Liver (tissue), 9 donors: ENCODE data around the gene NCOR2. TPM values are rescaled to one million over a fixed set of nuclear protein-coding genes. Genes with fewer than 3 reads are reported as not detected.
A peak's percentile ranks its signal among the peaks of the same experiment; 100 is the strongest.

Source experiments
- DNase-seq: peaks from one replicate; pipeline ENCODE4 v3.0.0-alpha.2; 2017; ENCODE audit warnings: low spot score
- H3K27ac ChIP-seq, 2 donors: one replicate each; pipeline ENCODE4 v1.7.0; 2013; ENCODE audit warnings: inconsistent platforms in 2 of 2, low read length in 2 of 2, control low read depth in 1 of 2, low read depth in 1 of 2, mild to moderate bottlenecking in 1 of 2
- H3K27me3 ChIP-seq, 4 donors: one replicate each; pipeline versions ENCODE4 v1.6.1 to v1.7.0; 2013; ENCODE audit warnings: low read length in 3 of 4, inconsistent platforms in 1 of 4, mild to moderate bottlenecking in 1 of 4, moderate library complexity in 1 of 4; ENCODE audit not compliant: control insufficient read depth in 4 of 4, insufficient read depth in 4 of 4
- H3K36me3 ChIP-seq, 4 donors: one replicate each; pipeline versions ENCODE4 v1.6.1 to v1.7.0; 2013; ENCODE audit warnings: low read length in 3 of 4, mild to moderate bottlenecking in 3 of 4, low read depth in 1 of 4, moderate library complexity in 1 of 4; ENCODE audit not compliant: control insufficient read depth in 4 of 4, insufficient read depth in 3 of 4
- H3K4me1 ChIP-seq, 4 donors: one replicate each; pipeline versions ENCODE4 v1.6.1 to v1.7.0; 2013; ENCODE audit warnings: low read length in 3 of 4, mild to moderate bottlenecking in 3 of 4, moderate library complexity in 1 of 4; ENCODE audit not compliant: control insufficient read depth in 4 of 4, insufficient read depth in 4 of 4
- H3K4me3 ChIP-seq, 3 donors: one replicate each; pipeline versions ENCODE4 v1.6.1 to v1.7.0; 2013; ENCODE audit warnings: low read length in 3 of 3, control low read depth in 1 of 3, low read depth in 1 of 3, mild to moderate bottlenecking in 1 of 3
- H3K9ac ChIP-seq, 2 donors: one replicate each; pipeline ENCODE4 v1.7.0; 2013; ENCODE audit warnings: low read length in 2 of 2, mild to moderate bottlenecking in 2 of 2, moderate library complexity in 2 of 2, control low read depth in 1 of 2, low read depth in 1 of 2
- H3K9me3 ChIP-seq, 4 donors: one replicate each; pipeline versions ENCODE4 v1.6.1 to v1.7.0; 2013; ENCODE audit warnings: low read length in 3 of 4; ENCODE audit not compliant: control insufficient read depth in 4 of 4
- EGR1 ChIP-seq, 2 donors: IDR thresholded peaks; 2 replicates each; pipeline ENCODE4 v1.6.1; 2016 to 2018; ENCODE audit warnings: antibody characterized with exemption in 2 of 2, low read depth in 2 of 2
- FOXA1 ChIP-seq: IDR thresholded peaks from 2 replicates; pipeline ENCODE4 v1.6.1; 2016; ENCODE audit warnings: antibody characterized with exemption
- GABPA ChIP-seq, 2 donors: IDR thresholded peaks in 1 of 2; conservative IDR thresholded peaks in 1 of 2; 2 replicates each; pipeline ENCODE4 v1.6.1; 2016; ENCODE audit warnings: antibody characterized with exemption in 2 of 2, mild to moderate bottlenecking in 1 of 2, moderate library complexity in 1 of 2
- HNF4A ChIP-seq, 2 donors: conservative IDR thresholded peaks; 2 replicates each; pipeline ENCODE4 v1.6.1; 2016; ENCODE audit warnings: antibody characterized with exemption in 2 of 2, mild to moderate bottlenecking in 2 of 2
- HNF4G ChIP-seq: IDR thresholded peaks from 2 replicates; pipeline ENCODE4 v1.6.1; 2016; ENCODE audit warnings: antibody characterized with exemption
- JUND ChIP-seq, 2 donors: IDR thresholded peaks; 2 replicates each; pipeline ENCODE4 v1.6.1; 2016; ENCODE audit warnings: antibody characterized with exemption in 2 of 2
- MAX ChIP-seq: IDR thresholded peaks from 2 replicates; pipeline ENCODE4 v1.6.1; 2016; ENCODE audit warnings: antibody characterized with exemption
- RAD21 ChIP-seq, 2 donors: IDR thresholded peaks; 2 replicates each; pipeline ENCODE4 v1.6.1; 2016; ENCODE audit warnings: antibody characterized with exemption in 2 of 2, mild to moderate bottlenecking in 2 of 2
- REST ChIP-seq: IDR thresholded peaks from 2 replicates; pipeline ENCODE4 v1.6.1; 2016; ENCODE audit warnings: antibody characterized with exemption, mild to moderate bottlenecking
- SP1 ChIP-seq: IDR thresholded peaks from 2 replicates; pipeline ENCODE4 v1.6.1; 2018; ENCODE audit warnings: antibody characterized with exemption, mild to moderate bottlenecking
- TAF1 ChIP-seq: conservative IDR thresholded peaks from 2 replicates; pipeline ENCODE4 v1.6.1; 2016; ENCODE audit warnings: antibody characterized with exemption, mild to moderate bottlenecking
- YY1 ChIP-seq: IDR thresholded peaks from 2 replicates; pipeline ENCODE4 v1.6.1; 2016; ENCODE audit warnings: antibody characterized with exemption, mild to moderate bottlenecking
- ZBTB33 ChIP-seq: IDR thresholded peaks from 2 replicates; pipeline ENCODE4 v1.6.1; 2016; ENCODE audit warnings: antibody characterized with exemption
- WGBS: extraction: QIAGEN DNeasy Blood & Tissue Kit; methylation state at CpG from one replicate; pipeline ENCODE4 v1.1.7; 2013; 5-methylcytosine and 5-hydroxymethylcytosine counted together
- polyA plus RNA-seq, 2 donors: library from polyadenylated mRNA; stranded (reverse) in 1 of 2; unstranded in 1 of 2; fragments of 200-250 nt in 1 of 2; fragments of >200 nt in 1 of 2; fragmentation: Nextera tagmentation in 1 of 2; extraction: Ambion mirVana in 1 of 2; gene quantifications; one replicate each; pipeline versions ENCODE4 v1.2.1 to v1.2.3, GENCODE V29; 2013 to 2015
- total RNA-seq, 2 donors: library from RNA; depleted of rRNA; stranded (reverse); fragments of >200 nt; gene quantifications; one replicate each; pipeline ENCODE4 v1.2.3, GENCODE V29; 2014
- donor health status: healthy.
- donor health status: healthy.
- donor health status: healthy.
- donor health status: healthy.
- donor health status: healthy.

The NCOR2 gene
- total and polyA plus RNA-seq, 4 donors = 7.9 to 31.6 (median 18.1) TPM

GRCh38 chr12:124604264-124604680 lies 36.9 kb upstream of the NCOR2 start:
- DNase-seq = no peak
- Histone ChIP-seq H3K4me3 (no peak overlapping the region), H3K27me3 (no peaks in the 10 kb centered on the region), H3K9ac (no peak overlapping the region), H3K27ac (no peak overlapping the region), H3K4me1 (peaks cover 0 to 12% (median 7%) of the 10 kb centered on the region in 4 donors), H3K9me3 (no peaks in the 10 kb centered on the region), H3K36me3 (no peaks in the 10 kb centered on the region)
- 61% methylated on average over 6 of the region's 6 CpGs for WGBS
- TF ChIP-seq HNF4A (conservative IDR thresholded peaks at IDR 0.05) (peak; percentile 17 to 20), ZBTB33 (no peak), TAF1 (no peak)

- no peaks in the 10 kb centered on the region for H3K27me3 ChIP-seq
- H3K9me3 ChIP-seq = no peaks in the 10 kb centered on the region
- peaks cover 0 to 7% (median 3%) of the 10 kb centered on the region in 4 donors for H3K4me1 ChIP-seq
- 94% methylated on average over 12 of the region's 12 CpGs for WGBS
- H3K27ac ChIP-seq = no peak overlapping the region
- H3K4me3 ChIP-seq = no peak overlapping the region
- DNase-seq = no peak
- H3K9ac ChIP-seq = no peak overlapping the region
- H3K36me3 ChIP-seq = no peaks in the 10 kb centered on the region
- no peak for TF ChIP-seq REST
- no peak for TF ChIP-seq FOXA1
- TF ChIP-seq YY1 = no peak
- TF ChIP-seq MAX = no peak
Observed at GRCh38 chr12:124603831-124604251, 36.4 kb upstream of the NCOR2 start.

GRCh38 chr12:124603100-124603541 lies 35.7 kb upstream of the NCOR2 start:
- WGBS = 68% methylated on average over 12 of the region's 12 CpGs
- no peaks in the 10 kb centered on the region for H3K36me3 ChIP-seq
- no peaks in the 10 kb centered on the region for H3K9me3 ChIP-seq
- DNase-seq = no peak
- H3K4me1 ChIP-seq = peaks cover 0 to 6% (median 1%) of the 10 kb centered on the region in 4 donors
- no peak overlapping the region for H3K9ac ChIP-seq
- H3K27ac ChIP-seq = no peak overlapping the region
- H3K4me3 ChIP-seq = no peak overlapping the region
- TF ChIP-seq GABPA (IDR thresholded peaks at IDR 0.05 in 1 of 2, conservative IDR thresholded peaks at IDR 0.05 in 1 of 2) = no peak
- no peak for TF ChIP-seq TAF1
- no peak for TF ChIP-seq EGR1 (IDR thresholded peaks at IDR 0.05; ENCODE audit: low read depth in 2 of 2)
- TF ChIP-seq FOXA1 = no peak
- no peak for TF ChIP-seq MAX
- TF ChIP-seq JUND (IDR thresholded peaks at IDR 0.05) = no peak
- TF ChIP-seq SP1 = no peak
- no peak for TF ChIP-seq HNF4G
- no peak for TF ChIP-seq RAD21 (IDR thresholded peaks at IDR 0.05)
- no peaks in the 10 kb centered on the region for H3K27me3 ChIP-seq
